K562 (cell line): Measurements from ENCODE around the gene SERTAD1. TPM values are rescaled to one million over a fixed set of nuclear protein-coding genes. Genes with fewer than 3 reads are reported as not detected.

Source experiments
- BCOR ChIP-seq: fragments of 450-650 bp; IDR thresholded peaks from 2 replicates; pipeline ENCODE4 v1.6.1; 2016
- BRD4 ChIP-seq: fragments of 200-600 bp; sonication (generic); IDR thresholded peaks from 2 replicates; pipeline ENCODE4 v1.6.1; 2017; ENCODE audit warnings: inconsistent platforms
- CBX2 ChIP-seq: fragments of 200-600 bp; sonication (generic); IDR thresholded peaks from one replicate; pipeline ENCODE4 v1.6.1; 2012; ENCODE audit warnings: mild to moderate bottlenecking, low read length, inconsistent platforms; ENCODE audit not compliant: insufficient read depth, poor library complexity, severe bottlenecking
- CHD2 ChIP-seq: IDR thresholded peaks from 2 replicates; pipeline ENCODE4 v1.6.1; 2011; ENCODE audit warnings: low read depth, low read length
- HMG20B ChIP-seq: fragments of 250-450 bp; sonication (Bioruptor Pico); IDR thresholded peaks from 2 replicates; pipeline ENCODE4 v1.5.0; 2021; ENCODE audit warnings: mild to moderate bottlenecking
- JUN ChIP-seq, 2 experiments: sonication (generic) in 1 of 2; formaldehyde crosslinking in 1 of 2; IDR thresholded peaks; 2 replicates each; pipeline versions ENCODE4 v1.6.1 to v1.8.0; 2012 to 2022; ENCODE audit warnings: borderline replicate concordance in 2 of 2, mild to moderate bottlenecking in 2 of 2, improper control_type of control experiment in 1 of 2, low read depth in 1 of 2, low read length in 1 of 2, missing genetic modification reagents in 1 of 2
- MIER1 ChIP-seq: fragments of 450-650 bp; IDR thresholded peaks from 2 replicates; pipeline ENCODE4 v1.6.1; 2016; ENCODE audit warnings: antibody characterized with exemption, mild to moderate bottlenecking, low read depth
- NCOA2 ChIP-seq, 2 experiments: fragments of 450-650 bp; IDR thresholded peaks; 2 replicates each; pipeline ENCODE4 v1.6.1; 2018; ENCODE audit warnings: mild to moderate bottlenecking in 2 of 2, moderate library complexity in 1 of 2; ENCODE audit not compliant: partially characterized antibody in 2 of 2
- PHF20 ChIP-seq: fragments of 450-650 bp; IDR thresholded peaks from 2 replicates; pipeline ENCODE4 v1.6.1; 2018; ENCODE audit not compliant: partially characterized antibody
- POLR2AphosphoS5 ChIP-seq: IDR thresholded peaks from 2 replicates; pipeline ENCODE4 v1.6.1; 2011; ENCODE audit warnings: mild to moderate bottlenecking, low read depth, low read length, moderate library complexity; ENCODE audit not compliant: control insufficient read depth, insufficient read depth
- SAFB ChIP-seq: fragments of 200-400 bp; formaldehyde crosslinking; IDR thresholded peaks from 2 replicates; pipeline ENCODE4 v1.6.1; 2017; ENCODE audit warnings: low read depth, low read length, borderline replicate concordance
- WHSC1 ChIP-seq: IDR thresholded peaks from one replicate; pipeline ENCODE4 v1.6.1; 2012; ENCODE audit warnings: low read length, control low read depth, inconsistent platforms
- ZBTB1 ChIP-seq: sonication (generic); formaldehyde crosslinking; IDR thresholded peaks from 2 replicates; pipeline ENCODE4 v1.8.1; 2023; ENCODE audit warnings: missing genetic modification reagents, low read depth, mild to moderate bottlenecking, borderline replicate concordance
- ZBTB40 ChIP-seq, 2 experiments: fragments of 450-650 bp in 1 of 2; sonication (generic) in 1 of 2; formaldehyde crosslinking in 1 of 2; IDR thresholded peaks; 2 replicates each; pipeline versions ENCODE4 v1.7.1 to v1.9.0; 2016 to 2022; ENCODE audit warnings: inconsistent platforms in 1 of 2, mild to moderate bottlenecking in 1 of 2, missing genetic modification reagents in 1 of 2
- ZNF511 ChIP-seq: sonication (generic); formaldehyde crosslinking; IDR thresholded peaks from 2 replicates; pipeline ENCODE4 v1.8.0; 2022; ENCODE audit warnings: mild to moderate bottlenecking, missing genetic modification reagents
- ZNF655 ChIP-seq: fragments of 250-450 bp; sonication (Bioruptor Pico); IDR thresholded peaks from 2 replicates; pipeline ENCODE4 v1.5.0; 2021
- polyA plus RNA-seq, 8 experiments: library from polyadenylated mRNA; depleted of rRNA in 4 of 8; stranded (reverse) in 5 of 8; unstranded in 3 of 8; fragments of >200 nt; fragmentation: Nextera tagmentation in 2 of 8; fragmentation: Illumina TruSeq in 1 of 8; extraction: Ambion mirVana in 2 of 8; extraction: Trizol in 1 of 8; gene quantifications; 2 replicates each; pipeline versions ENCODE4 v1.2.1 to v1.2.3, GENCODE V29; 2011 to 2014; ENCODE audit warnings: inconsistent platforms in 1 of 8, missing spikeins in 1 of 8
- total RNA-seq, 7 experiments: library from RNA; depleted of rRNA in 6 of 7; stranded (reverse); fragments of >200 nt in 6 of 7; fragmentation: Illumina TruSeq in 2 of 7; extraction: Trizol in 2 of 7; gene quantifications; 2 replicates each; pipeline versions ENCODE4 v1.2.1 to v1.2.3, GENCODE V29; 2011 to 2021; ENCODE audit warnings: low replicate concordance in 1 of 7

Gene SERTAD1
- total and polyA plus RNA-seq, 9 of the 15 experiments (the other 6 are each of a cell fraction or from before 2014, with no cell fraction given), result 0.15 to 8.7 (median 4.9) TPM

GRCh38 chr19:40433391-40434216 lies 7.8 kb upstream of the SERTAD1 start (continued):
- TF ChIP-seq JUN (IDR thresholded peaks at IDR 0.05; ENCODE audit: borderline replicate concordance, low read depth, low read length), result 0 out of 2 replicates have a peak, but pooled peaks have one; percentile 3
- no peak for TF ChIP-seq JUN (CRISPR knock-in tag; IDR thresholded peaks at IDR 0.05; ENCODE audit: borderline replicate concordance)
- no peak for TF ChIP-seq MIER1
- TF ChIP-seq BRD4, result peak; percentile 85; the same call in 1 of the 2 replicates
- no peak for TF ChIP-seq ZBTB1 (CRISPR knock-in tag)
- TF ChIP-seq HMG20B (CRISPR knock-in tag), result no peak
- no peak for TF ChIP-seq ZNF655 (CRISPR knock-in tag)
- TF ChIP-seq POLR2AphosphoS5, result peak; percentile 46
- TF ChIP-seq BCOR, result no peak
- peak; percentile 19; the same call in 1 of the 2 replicates for TF ChIP-seq ZBTB40 (IDR thresholded peaks at IDR 0.05)
- TF ChIP-seq ZBTB40 (CRISPR knock-in tag; IDR thresholded peaks at IDR 0.05), result no peak
- no peak for TF ChIP-seq WHSC1
- no peak for TF ChIP-seq NCOA2 (IDR thresholded peaks at IDR 0.05; ENCODE audit: partially characterized antibody in 2 of 2)
- TF ChIP-seq CHD2, result peak; percentile 55; the same call in 1 of the 2 replicates
- TF ChIP-seq SAFB, result 0 out of 2 replicates have a peak, but pooled peaks have one; percentile 18
- TF ChIP-seq PHF20, result no peak
- TF ChIP-seq ZNF511, result no peak
- no peak for TF ChIP-seq CBX2
